Neural cell (in vitro differentiated cells): ENCODE measurements around the gene TRUB1. TPM values are rescaled to one million over a fixed set of nuclear protein-coding genes. Genes with fewer than 3 reads are reported as not detected.

Experiments
- H2AFZ ChIP-seq: fragments of 200-600, 300-800 bp; sonication (generic), shearing (Covaris generic); 2 replicates; pipeline ENCODE4 v1.6.0; 2014; ENCODE audit warnings: low read depth, mild to moderate bottlenecking, antibody characterized with exemption, low read length, moderate library complexity
- H3F3A ChIP-seq: fragments of 200-600 bp; shearing (Covaris generic); 2 replicates; pipeline ENCODE4 v1.6.1; 2016; ENCODE audit warnings: mild to moderate bottlenecking, moderate library complexity, mixed read lengths, antibody characterized with exemption, low read length; ENCODE audit not compliant: insufficient read depth, poor library complexity, severe bottlenecking
- H3K27ac ChIP-seq: fragments of 200-600, 300-800 bp; sonication (generic), shearing (Covaris generic); 2 replicates; pipeline ENCODE4 v1.5.1; 2014; ENCODE audit warnings: mild to moderate bottlenecking, low read length, moderate library complexity
- H3K27me3 ChIP-seq: fragments of 300-800, 200-600 bp; sonication (generic), shearing (Covaris generic); 2 replicates; pipeline ENCODE4 v1.6.0; 2014; ENCODE audit warnings: mild to moderate bottlenecking, low read depth, low read length, moderate library complexity; ENCODE audit not compliant: insufficient read depth
- H3K36me3 ChIP-seq: fragments of 300-800, 200-600 bp; sonication (generic), shearing (Covaris generic); 2 replicates; pipeline ENCODE4 v1.5.1; 2014; ENCODE audit warnings: mild to moderate bottlenecking, antibody characterized with exemption, low read length, moderate library complexity; ENCODE audit not compliant: insufficient read depth
- H3K4me2 ChIP-seq: fragments of 300-800, 200-600 bp; sonication (generic), shearing (Covaris generic); 2 replicates; pipeline ENCODE4 v1.6.0; 2014; ENCODE audit warnings: mild to moderate bottlenecking, low read length
- H3K4me3 ChIP-seq: fragments of 300-800, 200-600 bp; sonication (generic), shearing (Covaris generic); 2 replicates; pipeline ENCODE4 v1.5.1; 2014; ENCODE audit warnings: mild to moderate bottlenecking, low read length, moderate library complexity
- H3K79me2 ChIP-seq: fragments of 200-600 bp; shearing (Covaris generic); replicated peaks from 2 replicates; pipeline ENCODE4 v1.6.0; 2014; ENCODE audit warnings: mild to moderate bottlenecking, low read length, moderate library complexity; ENCODE audit not compliant: insufficient read depth
- H3K9ac ChIP-seq: fragments of 300-800, 200-600 bp; sonication (generic), shearing (Covaris generic); 2 replicates; pipeline ENCODE4 v1.6.1; 2016; ENCODE audit warnings: mild to moderate bottlenecking, low read length, mixed read lengths
- H3K9me2 ChIP-seq: fragments of 200-600 bp; shearing (Covaris generic); 2 replicates; pipeline ENCODE4 v1.6.1; 2016; ENCODE audit warnings: mild to moderate bottlenecking, low read length, mixed read lengths; ENCODE audit not compliant: insufficient read depth
- H3K9me3 ChIP-seq: fragments of 200-600, 300-800 bp; sonication (generic), shearing (Covaris generic); 2 replicates; pipeline ENCODE4 v1.6.1; 2016; ENCODE audit warnings: mild to moderate bottlenecking, mixed run types, low read length, moderate library complexity, mixed read lengths
- H4K20me1 ChIP-seq: fragments of 200-600 bp; shearing (Covaris generic); 2 replicates; pipeline ENCODE4 v1.6.1; 2016; ENCODE audit warnings: mild to moderate bottlenecking, mixed run types; ENCODE audit not compliant: insufficient read depth
- EP300 ChIP-seq: fragments of 450-650 bp; conservative IDR thresholded peaks from 2 replicates; pipeline ENCODE4 v1.6.1; 2014; ENCODE audit warnings: antibody characterized with exemption, mild to moderate bottlenecking, moderate library complexity; ENCODE audit not compliant: poor library complexity, severe bottlenecking
- EZH2 ChIP-seq: fragments of 200-600, 300-800 bp; shearing (Covaris generic), sonication (generic); IDR thresholded peaks from 2 replicates; pipeline ENCODE4 v1.6.1; 2014; ENCODE audit warnings: antibody characterized with exemption, low read length, borderline replicate concordance, mild to moderate bottlenecking; ENCODE audit not compliant: insufficient read depth, poor library complexity, severe bottlenecking
- MXI1 ChIP-seq: fragments of 450-650 bp; conservative IDR thresholded peaks from 2 replicates; pipeline ENCODE4 v1.6.1; 2014; ENCODE audit warnings: antibody characterized with exemption, mild to moderate bottlenecking; ENCODE audit not compliant: poor library complexity, severe bottlenecking
- POLR2AphosphoS5 ChIP-seq: IDR thresholded peaks from 2 replicates; pipeline ENCODE4 v1.6.1; 2012
- RAD21 ChIP-seq: fragments of 450-650 bp; conservative IDR thresholded peaks from 2 replicates; pipeline ENCODE4 v1.6.1; 2014; ENCODE audit warnings: antibody characterized with exemption, mild to moderate bottlenecking, moderate library complexity
- SMC3 ChIP-seq: fragments of 450-650 bp; conservative IDR thresholded peaks from 2 replicates; pipeline ENCODE4 v1.6.1; 2014; ENCODE audit warnings: antibody characterized with exemption, mild to moderate bottlenecking, moderate library complexity; ENCODE audit not compliant: poor library complexity
- TAF1 ChIP-seq: IDR thresholded peaks from 2 replicates; pipeline ENCODE4 v1.6.1; 2012; ENCODE audit warnings: low read depth
- polyA plus RNA-seq: library from polyadenylated mRNA; depleted of rRNA; stranded (reverse); fragments of >200 nt; gene quantifications from 2 replicates; pipeline ENCODE4 v1.2.3, GENCODE V29; 2014
- TF ChIP-seq, protein P1 (sequence below): fragments of 450-650 bp; IDR thresholded peaks from 2 replicates; pipeline ENCODE4 v1.5.1; 2014; ENCODE audit warnings: antibody characterized with exemption, mild to moderate bottlenecking, moderate library complexity; ENCODE audit not compliant: poor library complexity, severe bottlenecking
- TF ChIP-seq, protein P2 (sequence below): IDR thresholded peaks from 2 replicates; pipeline ENCODE4 v1.6.1; 2012; ENCODE audit warnings: borderline replicate concordance

TRUB1 gene
- polyA plus RNA-seq, 1 donor from 2014 or later: 48.8 TPM

DNA sequence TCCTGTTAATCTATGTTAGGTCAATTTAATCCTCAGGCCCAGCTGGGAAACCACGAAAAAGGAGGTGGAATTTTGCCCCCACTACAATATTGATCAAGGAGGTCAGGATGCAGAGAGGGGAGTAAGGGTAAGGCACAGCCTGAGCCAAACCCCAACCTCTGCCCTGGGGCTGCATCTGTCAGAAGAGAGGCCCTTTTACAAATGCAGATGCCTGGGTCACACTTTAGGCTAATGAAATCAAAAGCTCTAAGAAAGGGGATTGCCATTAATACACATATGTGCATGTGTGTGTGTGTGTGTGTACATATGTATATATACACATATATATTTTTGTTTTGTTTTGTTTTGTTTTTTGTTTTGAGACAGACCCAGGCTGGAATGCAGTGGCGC, 25.5 kb upstream of the TRUB1 start:
- Histone ChIP-seq H3K27ac (no peak overlapping the region), H4K20me1 (no peaks in the 10 kb centered on the region), H3K4me2 (no peak overlapping the region), H3K79me2 (no peaks in the 10 kb centered on the region), H3K4me3 (no peak overlapping the region), H3K9me3 (no peaks in the 10 kb centered on the region), H3F3A (no peaks in the 10 kb centered on the region), H3K9me2 (no peaks in the 10 kb centered on the region), H3K36me3 (no peaks in the 10 kb centered on the region), H2AFZ (no peak overlapping the region), H3K27me3 (no peaks in the 10 kb centered on the region), H3K9ac (no peak overlapping the region)
- no peak for TF ChIP-seq EZH2
- TF ChIP-seq, protein P1, sequence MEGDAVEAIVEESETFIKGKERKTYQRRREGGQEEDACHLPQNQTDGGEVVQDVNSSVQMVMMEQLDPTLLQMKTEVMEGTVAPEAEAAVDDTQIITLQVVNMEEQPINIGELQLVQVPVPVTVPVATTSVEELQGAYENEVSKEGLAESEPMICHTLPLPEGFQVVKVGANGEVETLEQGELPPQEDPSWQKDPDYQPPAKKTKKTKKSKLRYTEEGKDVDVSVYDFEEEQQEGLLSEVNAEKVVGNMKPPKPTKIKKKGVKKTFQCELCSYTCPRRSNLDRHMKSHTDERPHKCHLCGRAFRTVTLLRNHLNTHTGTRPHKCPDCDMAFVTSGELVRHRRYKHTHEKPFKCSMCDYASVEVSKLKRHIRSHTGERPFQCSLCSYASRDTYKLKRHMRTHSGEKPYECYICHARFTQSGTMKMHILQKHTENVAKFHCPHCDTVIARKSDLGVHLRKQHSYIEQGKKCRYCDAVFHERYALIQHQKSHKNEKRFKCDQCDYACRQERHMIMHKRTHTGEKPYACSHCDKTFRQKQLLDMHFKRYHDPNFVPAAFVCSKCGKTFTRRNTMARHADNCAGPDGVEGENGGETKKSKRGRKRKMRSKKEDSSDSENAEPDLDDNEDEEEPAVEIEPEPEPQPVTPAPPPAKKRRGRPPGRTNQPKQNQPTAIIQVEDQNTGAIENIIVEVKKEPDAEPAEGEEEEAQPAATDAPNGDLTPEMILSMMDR: no peak
- TF ChIP-seq EP300: no peak
- no peak for TF ChIP-seq SMC3
- TF ChIP-seq MXI1: no peak
- no peak for TF ChIP-seq RAD21
- no peak for TF ChIP-seq POLR2AphosphoS5
- TF ChIP-seq, protein P2, sequence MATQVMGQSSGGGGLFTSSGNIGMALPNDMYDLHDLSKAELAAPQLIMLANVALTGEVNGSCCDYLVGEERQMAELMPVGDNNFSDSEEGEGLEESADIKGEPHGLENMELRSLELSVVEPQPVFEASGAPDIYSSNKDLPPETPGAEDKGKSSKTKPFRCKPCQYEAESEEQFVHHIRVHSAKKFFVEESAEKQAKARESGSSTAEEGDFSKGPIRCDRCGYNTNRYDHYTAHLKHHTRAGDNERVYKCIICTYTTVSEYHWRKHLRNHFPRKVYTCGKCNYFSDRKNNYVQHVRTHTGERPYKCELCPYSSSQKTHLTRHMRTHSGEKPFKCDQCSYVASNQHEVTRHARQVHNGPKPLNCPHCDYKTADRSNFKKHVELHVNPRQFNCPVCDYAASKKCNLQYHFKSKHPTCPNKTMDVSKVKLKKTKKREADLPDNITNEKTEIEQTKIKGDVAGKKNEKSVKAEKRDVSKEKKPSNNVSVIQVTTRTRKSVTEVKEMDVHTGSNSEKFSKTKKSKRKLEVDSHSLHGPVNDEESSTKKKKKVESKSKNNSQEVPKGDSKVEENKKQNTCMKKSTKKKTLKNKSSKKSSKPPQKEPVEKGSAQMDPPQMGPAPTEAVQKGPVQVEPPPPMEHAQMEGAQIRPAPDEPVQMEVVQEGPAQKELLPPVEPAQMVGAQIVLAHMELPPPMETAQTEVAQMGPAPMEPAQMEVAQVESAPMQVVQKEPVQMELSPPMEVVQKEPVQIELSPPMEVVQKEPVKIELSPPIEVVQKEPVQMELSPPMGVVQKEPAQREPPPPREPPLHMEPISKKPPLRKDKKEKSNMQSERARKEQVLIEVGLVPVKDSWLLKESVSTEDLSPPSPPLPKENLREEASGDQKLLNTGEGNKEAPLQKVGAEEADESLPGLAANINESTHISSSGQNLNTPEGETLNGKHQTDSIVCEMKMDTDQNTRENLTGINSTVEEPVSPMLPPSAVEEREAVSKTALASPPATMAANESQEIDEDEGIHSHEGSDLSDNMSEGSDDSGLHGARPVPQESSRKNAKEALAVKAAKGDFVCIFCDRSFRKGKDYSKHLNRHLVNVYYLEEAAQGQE: no peak

DNA sequence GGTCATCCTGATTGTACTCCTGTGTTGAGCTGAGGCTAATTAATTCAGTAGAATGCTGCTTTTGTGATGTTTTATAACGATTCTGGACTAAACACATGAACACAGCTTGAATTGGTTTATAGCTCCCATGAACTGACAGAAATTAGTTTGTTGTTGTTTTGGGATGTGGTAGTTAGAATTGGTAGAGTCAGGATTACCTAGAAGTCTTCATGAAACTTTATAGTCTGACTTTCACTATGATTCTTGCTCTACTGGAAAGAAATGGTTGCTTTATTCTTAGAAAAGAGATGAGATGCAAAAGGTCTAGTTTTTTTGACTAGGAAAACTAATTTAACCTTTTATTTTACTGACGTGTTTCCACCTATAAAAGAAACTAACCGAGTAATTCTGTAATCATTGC, 23.4 kb upstream of the TRUB1 start:
- Histone ChIP-seq H3K4me3 (no peak overlapping the region), H3K9ac (no peak overlapping the region), H4K20me1 (no peaks in the 10 kb centered on the region), H3K27me3 (no peaks in the 10 kb centered on the region), H3K9me2 (no peaks in the 10 kb centered on the region), H3F3A (no peaks in the 10 kb centered on the region), H3K79me2 (no peaks in the 10 kb centered on the region), H3K27ac (no peak overlapping the region), H3K36me3 (no peaks in the 10 kb centered on the region), H3K4me2 (no peak overlapping the region), H2AFZ (no peak overlapping the region), H3K9me3 (no peaks in the 10 kb centered on the region)
- TF ChIP-seq EP300: no peak
- TF ChIP-seq, protein P2: no peak
- TF ChIP-seq RAD21: no peak
- no peak for TF ChIP-seq MXI1
- TF ChIP-seq EZH2: no peak
- TF ChIP-seq TAF1: no peak
- TF ChIP-seq, protein P1: no peak
- no peak for TF ChIP-seq SMC3
- TF ChIP-seq POLR2AphosphoS5: no peak
